GM12878 (cell line): ENCODE measurements around the gene SRGAP1. TPM values are rescaled to one million over a fixed set of nuclear protein-coding genes. Genes with fewer than 3 reads are reported as not detected.
"Not testable (repeated sequence)": the region's sequence is repeated elsewhere in the genome, so short reads cannot be mapped to it uniquely, and the experiment has no call there.

Experiments used
- ATAC-seq: fragments of 200-7000 bp; cut with Tn5 transposase; 3 replicates; pipeline ENCODE4 v1.9.1; 2020; ENCODE audit warnings: mild to moderate bottlenecking, moderate library complexity
- BruUV-seq: library from RNA; stranded (reverse); fragments of 400-500 nt; replicated peaks from 2 replicates; lab custom pipeline; 2021; lab: Mats Ljungman, UMichigan
- CTCF ChIA-PET: fragments of 300-600 bp; sonication (Branson Sonifier 250); formaldehyde crosslinking; extraction: SDS; loops from one replicate; lab custom pipeline; 2021; ENCODE audit warnings: inconsistent platforms; lab: Yijun Ruan, JAX
- POLR2A ChIA-PET: fragments of 350-600 bp; formaldehyde crosslinking; extraction: SDS; loops from one replicate; lab custom pipeline; 2021; ENCODE audit warnings: inconsistent platforms; lab: Charles Lee
- RAD21 ChIA-PET: fragments of 300-600 bp; sonication (Branson Sonifier 250); formaldehyde crosslinking; loops from one replicate; lab custom pipeline; 2023; ENCODE audit warnings: antibody characterized with exemption; ENCODE audit not compliant: unreplicated experiment; lab: Charles Lee
- SMC1A ChIA-PET: fragments of 300-600 bp; sonication (Branson Sonifier 250); formaldehyde crosslinking; loops from one replicate; lab custom pipeline; 2023; ENCODE audit not compliant: unreplicated experiment, uncharacterized antibody; lab: Charles Lee
- DNase-seq: peaks from one replicate; pipeline ENCODE4 v3.0.0-alpha.2; 2011; ENCODE audit warnings: low read depth, low spot score
- FAIRE-seq: peaks from 3 replicates; lab custom pipeline; 2011; peaks lifted over from hg19 to GRCh38; lab: Jason Lieb, UNC
- H2AFZ ChIP-seq: 2 replicates; pipeline ENCODE4 v1.6.0; 2011; ENCODE audit warnings: low read depth, low read length, control low read depth; ENCODE audit not compliant: control insufficient read depth
- H3K27ac ChIP-seq: 2 replicates; pipeline ENCODE4 v1.5.1; 2011; ENCODE audit warnings: control low read depth; ENCODE audit not compliant: control insufficient read depth, insufficient read depth
- H3K27me3 ChIP-seq, 2 experiments: replicated peaks in 1 of 2; 2 replicates each; pipeline versions ENCODE4 v1.6.0 to v1.6.1; 2011; ENCODE audit warnings: low read length in 1 of 2; ENCODE audit not compliant: control insufficient read depth in 2 of 2, insufficient read depth in 2 of 2
- H3K36me3 ChIP-seq, 2 experiments: 2 replicates each; pipeline ENCODE4 v1.5.1; 2011; ENCODE audit warnings: low read length in 1 of 2; ENCODE audit not compliant: control insufficient read depth in 2 of 2, insufficient read depth in 2 of 2
- H3K4me1 ChIP-seq: 2 replicates; pipeline ENCODE4 v1.6.1; 2011; ENCODE audit warnings: mild to moderate bottlenecking, low read length, moderate library complexity, mixed read lengths; ENCODE audit not compliant: control insufficient read depth, insufficient read depth
- H3K4me2 ChIP-seq: 2 replicates; pipeline ENCODE4 v1.6.0; 2011; ENCODE audit warnings: control low read depth; ENCODE audit not compliant: control insufficient read depth, insufficient read depth
- H3K4me3 ChIP-seq: fragments of 200-600 bp; sonication (generic); 2 replicates; pipeline ENCODE4 v1.5.1; 2016
- H3K79me2 ChIP-seq: 2 replicates; pipeline ENCODE4 v1.6.0; 2011; ENCODE audit warnings: low read length; ENCODE audit not compliant: control insufficient read depth, insufficient read depth
- H3K9ac ChIP-seq: 2 replicates; pipeline ENCODE4 v1.8.0; 2011; ENCODE audit warnings: low read length, control low read depth, mixed read lengths; ENCODE audit not compliant: control insufficient read depth, insufficient read depth
- H3K9me3 ChIP-seq: replicated peaks from 3 replicates; pipeline ENCODE4 v1.5.1; 2011; ENCODE audit warnings: mild to moderate bottlenecking, low read length; ENCODE audit not compliant: control insufficient read depth, insufficient read depth
- H4K20me1 ChIP-seq: 2 replicates; pipeline ENCODE4 v1.6.0; 2011; ENCODE audit not compliant: control insufficient read depth, insufficient read depth
- SIN3A ChIP-seq: IDR thresholded peaks from 2 replicates; pipeline ENCODE4 v1.6.1; 2012; ENCODE audit warnings: low read depth, low read length, improper control_type of control experiment
- WGBS: methylation state at CpG from one replicate; pipeline ENCODE4 v1.1.6; 2016; ENCODE audit warnings: low lambda C conversion rate; ENCODE audit not compliant: insufficient replicate concordance, insufficient coverage; ENCODE audit errors: missing lambda C conversion rate; 5-methylcytosine and 5-hydroxymethylcytosine counted together
- in situ Hi-C: fragments of 300-500 bp; cut with MboI; formaldehyde crosslinking; loops from 9 replicates; pipeline ENCODE4 v1.14.3; 2018; ENCODE audit warnings: mixed read lengths
- intact Hi-C: fragments of 100-400 bp; cut with micrococcal nuclease; formaldehyde crosslinking; loops from one replicate; pipeline ENCODE4 v1.14.2; 2022; ENCODE audit not compliant: unreplicated experiment
- polyA plus RNA-seq, 11 experiments: library from polyadenylated mRNA; depleted of rRNA in 4 of 11; unstranded in 6 of 11; stranded (reverse) in 5 of 11; fragments of >200 nt; fragmentation: Nextera tagmentation in 4 of 11; fragmentation: Illumina TruSeq in 1 of 11; extraction: Ambion mirVana in 4 of 11; extraction: Trizol in 1 of 11; gene quantifications; 1 replicate in 1 of 11; 2 replicates in 10 of 11; pipeline versions ENCODE4 v1.2.1 to v1.2.3, GENCODE V29; 2011 to 2016; ENCODE audit warnings: inconsistent platforms in 2 of 11, missing spikeins in 2 of 11, low read depth in 1 of 11
- total RNA-seq, 4 experiments: library from RNA; depleted of rRNA in 3 of 4; stranded (reverse); fragments of >200 nt in 3 of 4; fragmentation: Illumina TruSeq in 1 of 4; extraction: Trizol in 1 of 4; gene quantifications; 2 replicates each; pipeline versions ENCODE4 v1.2.1 to v1.2.3, GENCODE V29; 2013 to 2021

SRGAP1 gene
- total and polyA plus RNA-seq, 10 of the 15 experiments (the other 5 are each of a cell fraction or from before 2014, with no cell fraction given) = 0.16 to 0.85 (median 0.46) TPM

GRCh38 chr12:63857771-63858670, 13.5 kb downstream of the SRGAP1 start:
- Histone ChIP-seq H2AFZ (no peak overlapping the region), H3K27ac (no peak overlapping the region), H3K27me3 (no peaks in the 10 kb centered on the region), H3K79me2 (no peaks in the 10 kb centered on the region), H3K36me3 (no peaks in the 10 kb centered on the region), H3K9me3 (no peaks in the 10 kb centered on the region), H4K20me1 (no peaks in the 10 kb centered on the region), H3K4me1 (no peaks in the 10 kb centered on the region), H3K4me3 (no peak overlapping the region), H3K4me2 (no peak overlapping the region), H3K9ac (no peak overlapping the region)
- intact Hi-C loops = no loop called here
- BruUV-seq = no TSS peak
- FAIRE-seq (no peak), DNase-seq (no peak), ATAC-seq (no peak)
- RAD21 ChIA-PET = no interaction called here
- WGBS = 13% methylated on average over 6 of the region's 6 CpGs
- in situ Hi-C loops = no loop called here
- POLR2A ChIA-PET = no interaction called here
- SMC1A ChIA-PET = no interaction called here
- TF ChIP-seq SIN3A = no peak
- CTCF ChIA-PET = no interaction called here

DNA sequence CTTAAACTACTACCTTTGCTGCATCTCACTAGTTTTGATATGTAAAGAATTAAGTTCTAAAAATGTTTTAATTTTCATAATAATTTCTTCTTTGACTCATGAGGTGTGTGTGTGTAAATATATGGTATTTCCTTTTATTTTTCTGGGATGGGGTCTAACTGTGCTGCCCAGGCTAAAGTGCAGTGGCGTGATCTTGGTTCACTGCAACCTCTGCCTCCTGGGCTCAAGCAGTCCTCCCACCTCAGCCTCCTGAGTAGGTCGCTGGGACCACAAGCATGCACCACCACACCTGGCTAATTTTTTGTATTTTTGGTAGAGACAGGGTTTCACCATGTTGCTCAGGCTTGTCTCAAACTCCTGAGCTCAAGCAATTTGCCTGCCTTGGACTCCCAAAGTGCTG, 15.4 kb downstream of the SRGAP1 start:
- H3K36me3 ChIP-seq, DNase-seq, POLR2A ChIA-PET, intact Hi-C loops, BruUV-seq, H2AFZ ChIP-seq, H3K79me2 ChIP-seq, FAIRE-seq, in situ Hi-C loops, ATAC-seq, H3K4me1 ChIP-seq, H3K27ac ChIP-seq, SMC1A ChIA-PET, H3K9me3 ChIP-seq, H4K20me1 ChIP-seq, CTCF ChIA-PET, H3K4me3 ChIP-seq, H3K27me3 ChIP-seq, RAD21 ChIA-PET, H3K4me2 ChIP-seq, H3K9ac ChIP-seq: not testable (repeated sequence)
- 33% methylated on average over 2 of the region's 2 CpGs for WGBS
